ENCODE results near the gene MEF2A.

MEF2A gene

GRCh38 chr15:99704444-99704838 lies 138.7 kb downstream of the MEF2A start:
- TF ChIP-seq, protein P1, sequence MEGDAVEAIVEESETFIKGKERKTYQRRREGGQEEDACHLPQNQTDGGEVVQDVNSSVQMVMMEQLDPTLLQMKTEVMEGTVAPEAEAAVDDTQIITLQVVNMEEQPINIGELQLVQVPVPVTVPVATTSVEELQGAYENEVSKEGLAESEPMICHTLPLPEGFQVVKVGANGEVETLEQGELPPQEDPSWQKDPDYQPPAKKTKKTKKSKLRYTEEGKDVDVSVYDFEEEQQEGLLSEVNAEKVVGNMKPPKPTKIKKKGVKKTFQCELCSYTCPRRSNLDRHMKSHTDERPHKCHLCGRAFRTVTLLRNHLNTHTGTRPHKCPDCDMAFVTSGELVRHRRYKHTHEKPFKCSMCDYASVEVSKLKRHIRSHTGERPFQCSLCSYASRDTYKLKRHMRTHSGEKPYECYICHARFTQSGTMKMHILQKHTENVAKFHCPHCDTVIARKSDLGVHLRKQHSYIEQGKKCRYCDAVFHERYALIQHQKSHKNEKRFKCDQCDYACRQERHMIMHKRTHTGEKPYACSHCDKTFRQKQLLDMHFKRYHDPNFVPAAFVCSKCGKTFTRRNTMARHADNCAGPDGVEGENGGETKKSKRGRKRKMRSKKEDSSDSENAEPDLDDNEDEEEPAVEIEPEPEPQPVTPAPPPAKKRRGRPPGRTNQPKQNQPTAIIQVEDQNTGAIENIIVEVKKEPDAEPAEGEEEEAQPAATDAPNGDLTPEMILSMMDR (conservative IDR thresholded peaks at IDR 0.05), result peak; percentile 85
- no peak overlapping the region; the same call in 1 of the 2 replicates for H3K27ac ChIP-seq

- no peak overlapping the region for H3K27ac ChIP-seq
- TF ChIP-seq, protein P1 (conservative IDR thresholded peaks at IDR 0.05), result no peak
Observed at GRCh38 chr15:99706557-99707303, 140.9 kb downstream of the MEF2A start.

- TF ChIP-seq, protein P1 (conservative IDR thresholded peaks at IDR 0.05), result no peak
- no peak overlapping the region for H3K27ac ChIP-seq
Observed at GRCh38 chr15:99707473-99708270, 141.9 kb downstream of the MEF2A start.

DNA sequence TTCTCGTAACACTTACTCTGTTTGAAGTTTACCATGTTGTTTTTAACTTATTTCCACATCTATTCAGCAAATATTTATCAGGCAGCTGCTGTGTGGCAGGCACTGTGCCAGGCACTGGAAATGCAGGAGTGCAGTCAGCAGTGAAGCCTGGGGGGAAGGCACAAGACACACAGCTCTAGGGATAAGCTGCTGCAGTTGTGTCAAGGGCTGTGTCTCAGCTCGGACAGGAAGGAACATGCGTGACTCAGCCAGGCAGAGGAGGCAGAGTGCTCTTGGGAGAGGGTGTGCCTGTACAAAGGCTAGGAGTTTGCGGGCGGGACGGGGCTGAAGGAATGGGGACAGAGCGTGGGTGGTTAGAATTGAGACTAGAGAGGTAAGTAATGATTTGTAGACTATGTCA lies 142.8 kb downstream of the MEF2A start:
- H3K27ac ChIP-seq, result no peak overlapping the region
- TF ChIP-seq, protein P1 (conservative IDR thresholded peaks at IDR 0.05), result no peak

GRCh38 chr15:99709243-99709986 lies 143.6 kb downstream of the MEF2A start:
- TF ChIP-seq, protein P1 (conservative IDR thresholded peaks at IDR 0.05), result no peak
- H3K27ac ChIP-seq, result no peak overlapping the region

GRCh38 chr15:99711625-99712024 lies 145.8 kb downstream of the MEF2A start:
- H3K27ac ChIP-seq, result no peak overlapping the region

More at GRCh38 chr15:99711625-99712024, 145.8 kb downstream of the MEF2A start:
- TF ChIP-seq, protein P1 (conservative IDR thresholded peaks at IDR 0.05), result no peak
